AG04449 (cell line): ENCODE data around the gene THADA.

ENCODE experiments used
- CTCF ChIA-PET: fragments of 350-600 bp; formaldehyde crosslinking; extraction: SDS; loops from one replicate; lab custom pipeline; 2021; ENCODE audit warnings: antibody characterized with exemption; lab: Yijun Ruan, JAX
- POLR2A ChIA-PET: fragments of 400-600, 350-600 bp; formaldehyde crosslinking; extraction: SDS; loops from one replicate; lab custom pipeline; 2020; ENCODE audit warnings: antibody characterized with exemption, inconsistent platforms; lab: Yijun Ruan, JAX
- DNase-seq: peaks from one replicate; pipeline ENCODE4 v3.0.0-alpha.2; 2010; ENCODE audit warnings: low read depth, low spot score
- H3K4me3 ChIP-seq: 2 replicates; pipeline ENCODE4 v1.5.1; 2011; ENCODE audit warnings: low read depth, mild to moderate bottlenecking, control low read depth, low read length
- TF ChIP-seq, protein P1 (sequence below): IDR thresholded peaks from one replicate; pipeline ENCODE4 v1.5.1; 2011; ENCODE audit warnings: mild to moderate bottlenecking, moderate library complexity, low read length, control low read depth, inconsistent platforms; ENCODE audit not compliant: insufficient read depth; ENCODE audit errors: missing control alignments

THADA gene

DNA sequence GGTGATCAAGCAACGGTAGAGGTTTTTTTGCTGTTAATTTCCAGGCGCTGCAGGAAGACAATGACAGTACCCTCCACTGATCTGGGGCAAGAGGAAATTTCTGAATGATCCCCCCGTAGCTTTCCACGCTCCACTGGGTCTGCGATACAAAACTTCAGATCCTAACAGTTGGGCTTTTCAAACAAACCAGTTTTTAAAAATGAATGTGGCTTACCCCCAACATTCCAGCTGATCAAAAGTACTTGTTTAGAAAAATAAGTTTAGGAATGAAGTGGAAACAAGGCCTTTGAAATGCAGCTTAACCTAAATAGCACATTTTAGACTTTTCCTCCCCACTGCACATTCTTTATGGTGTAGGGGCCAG lies 375.1 kb downstream of the THADA start:
- DNase-seq = no peak
- ChIA-PET POLR2A (interaction anchor here (0.7 to 3.1 kb wide), 6 partner anchors 57 to 251 kb away, joined by 3 to 17 read pairs (median 6); no protein-coding TSS in a partner anchor), CTCF (interaction anchor here (1.2 to 15.0 kb wide), 10 partner anchors 8 to 393 kb away, joined by 3 to 293 read pairs (median 6); no protein-coding TSS in a partner anchor)
- TF ChIP-seq, protein P1, sequence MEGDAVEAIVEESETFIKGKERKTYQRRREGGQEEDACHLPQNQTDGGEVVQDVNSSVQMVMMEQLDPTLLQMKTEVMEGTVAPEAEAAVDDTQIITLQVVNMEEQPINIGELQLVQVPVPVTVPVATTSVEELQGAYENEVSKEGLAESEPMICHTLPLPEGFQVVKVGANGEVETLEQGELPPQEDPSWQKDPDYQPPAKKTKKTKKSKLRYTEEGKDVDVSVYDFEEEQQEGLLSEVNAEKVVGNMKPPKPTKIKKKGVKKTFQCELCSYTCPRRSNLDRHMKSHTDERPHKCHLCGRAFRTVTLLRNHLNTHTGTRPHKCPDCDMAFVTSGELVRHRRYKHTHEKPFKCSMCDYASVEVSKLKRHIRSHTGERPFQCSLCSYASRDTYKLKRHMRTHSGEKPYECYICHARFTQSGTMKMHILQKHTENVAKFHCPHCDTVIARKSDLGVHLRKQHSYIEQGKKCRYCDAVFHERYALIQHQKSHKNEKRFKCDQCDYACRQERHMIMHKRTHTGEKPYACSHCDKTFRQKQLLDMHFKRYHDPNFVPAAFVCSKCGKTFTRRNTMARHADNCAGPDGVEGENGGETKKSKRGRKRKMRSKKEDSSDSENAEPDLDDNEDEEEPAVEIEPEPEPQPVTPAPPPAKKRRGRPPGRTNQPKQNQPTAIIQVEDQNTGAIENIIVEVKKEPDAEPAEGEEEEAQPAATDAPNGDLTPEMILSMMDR = no peak
- peak overlapping the region; percentile 86 for H3K4me3 ChIP-seq

DNA sequence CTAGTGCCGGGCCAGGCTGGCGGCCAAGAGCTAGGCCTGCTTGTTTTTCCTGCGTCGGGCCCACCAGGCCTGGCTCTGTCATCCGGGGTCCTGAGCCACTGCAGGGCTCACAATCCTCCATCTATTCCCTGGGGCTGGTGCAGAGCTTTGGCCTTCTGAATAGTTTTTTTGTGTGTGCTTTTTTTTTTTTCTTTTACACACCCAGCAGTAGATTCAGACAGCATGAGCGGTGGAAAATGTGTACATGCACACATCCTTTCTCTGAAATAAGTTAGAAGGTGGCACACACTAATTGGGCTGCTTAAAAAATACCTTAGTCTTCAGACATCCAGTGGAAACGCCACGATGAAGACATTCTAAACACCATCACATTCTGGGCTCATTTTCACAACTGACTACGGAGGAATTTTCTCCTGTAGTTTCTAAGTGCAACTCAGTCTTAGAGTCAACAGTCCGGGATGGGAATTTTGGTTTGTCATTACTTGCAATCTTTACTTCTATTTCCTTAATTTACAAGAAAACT lies 375.5 kb downstream of the THADA start:
- DNase-seq = no peak
- TF ChIP-seq, protein P1 = no peak
- peak overlapping the region; percentile 86 for H3K4me3 ChIP-seq
- POLR2A ChIA-PET = interaction anchor here (0.7 to 3.1 kb wide), 8 partner anchors 56 to 257 kb away, joined by 3 to 17 read pairs (median 4); no protein-coding TSS in a partner anchor
- CTCF ChIA-PET = interaction anchor here (1.2 to 15.0 kb wide), 8 partner anchors 9 to 384 kb away, joined by 3 to 293 read pairs (median 6); no protein-coding TSS in a partner anchor

DNA sequence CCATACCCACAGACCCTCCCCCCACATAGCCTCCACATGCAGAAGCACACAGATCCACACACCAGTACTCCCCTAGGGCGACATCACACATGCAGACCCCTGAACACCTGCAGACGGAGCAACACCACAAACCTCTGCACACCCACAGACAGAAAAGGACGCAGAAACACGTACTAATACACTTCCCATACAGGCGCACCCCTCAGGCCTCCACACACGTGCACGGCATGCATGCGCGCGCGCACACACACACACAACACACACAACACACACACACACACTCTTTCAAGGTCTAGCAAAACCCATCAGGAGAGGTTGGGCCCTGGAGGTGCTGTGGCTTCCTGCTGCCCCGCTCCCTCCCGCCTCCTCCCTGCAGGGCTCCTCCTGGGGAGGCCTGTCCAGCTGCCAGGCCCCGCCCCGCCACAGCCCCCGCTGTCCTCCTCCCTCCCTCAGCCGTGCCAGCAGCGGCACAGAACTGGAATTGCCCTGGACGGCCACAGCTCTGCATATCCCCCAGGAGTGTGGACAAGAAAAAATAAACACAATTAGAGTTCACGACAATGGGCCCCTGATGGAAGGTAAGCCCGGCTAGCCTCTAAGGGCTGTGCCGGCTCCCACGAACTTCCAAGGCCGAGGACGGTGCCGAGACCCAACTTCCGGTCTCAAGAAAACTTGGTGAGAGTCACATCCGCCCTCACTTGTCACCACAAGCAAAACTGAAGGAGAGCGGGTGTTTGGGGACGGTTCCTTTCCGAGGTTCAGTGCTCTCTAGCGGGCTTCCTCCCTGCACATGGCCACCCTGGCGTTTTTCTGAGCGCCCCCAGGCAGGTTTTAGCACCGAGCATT lies 376.2 kb downstream of the THADA start:
- ChIA-PET CTCF (interaction anchor here (1.2 to 15.0 kb wide), 10 partner anchors 7 to 383 kb away, joined by 3 to 293 read pairs (median 6); partner anchors contain the start of gene ZFP36L2), POLR2A (interaction anchor here (0.7 to 3.1 kb wide), 7 partner anchors 55 to 265 kb away, joined by 3 to 17 read pairs (median 4); no protein-coding TSS in a partner anchor)
- TF ChIP-seq, protein P1 = no peak
- H3K4me3 ChIP-seq = peak overlapping the region; percentile 86
- no peak for DNase-seq

DNA sequence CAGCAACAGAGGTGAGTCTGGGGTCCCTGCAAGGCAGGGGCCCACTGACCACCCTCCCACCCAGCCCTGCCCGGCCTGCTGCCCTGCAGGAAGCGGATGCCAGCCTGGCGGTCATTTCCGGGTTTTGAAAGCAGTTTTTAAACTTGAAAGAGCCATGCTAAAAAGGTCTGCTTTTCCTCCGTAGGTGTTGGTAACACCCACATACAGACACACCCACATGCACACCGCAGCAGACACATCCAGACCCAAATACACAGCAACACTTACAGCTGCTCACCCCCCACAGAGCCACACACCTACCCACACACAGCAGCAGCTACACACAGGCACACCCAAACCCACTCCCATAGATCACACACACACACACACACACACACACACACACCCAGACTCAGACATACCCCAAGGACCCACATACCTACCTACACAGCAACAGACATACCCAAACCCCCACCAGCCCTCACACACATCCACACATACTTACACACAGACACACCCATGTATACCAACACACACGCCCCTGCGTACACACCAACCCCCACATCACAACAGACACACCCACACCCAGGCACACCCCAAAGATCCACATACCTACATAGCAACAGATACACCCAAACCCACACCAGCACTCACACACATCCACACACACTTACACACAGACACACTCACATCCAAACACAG lies 377.0 kb downstream of the THADA start:
- TF ChIP-seq, protein P1 = no peak
- CTCF ChIA-PET = interaction anchor here (0.8 to 15.0 kb wide), 11 partner anchors 8 to 390 kb away, joined by 3 to 293 read pairs (median 4); partner anchors contain the start of gene ZFP36L2
- DNase-seq = no peak
- POLR2A ChIA-PET = interaction anchor here (1.0 to 3.1 kb wide), 4 partner anchors 8 to 266 kb away, joined by 4 to 17 read pairs (median 8); partner anchors contain the start of gene ZFP36L2
- H3K4me3 ChIP-seq = peak overlapping the region; percentile 86

DNA sequence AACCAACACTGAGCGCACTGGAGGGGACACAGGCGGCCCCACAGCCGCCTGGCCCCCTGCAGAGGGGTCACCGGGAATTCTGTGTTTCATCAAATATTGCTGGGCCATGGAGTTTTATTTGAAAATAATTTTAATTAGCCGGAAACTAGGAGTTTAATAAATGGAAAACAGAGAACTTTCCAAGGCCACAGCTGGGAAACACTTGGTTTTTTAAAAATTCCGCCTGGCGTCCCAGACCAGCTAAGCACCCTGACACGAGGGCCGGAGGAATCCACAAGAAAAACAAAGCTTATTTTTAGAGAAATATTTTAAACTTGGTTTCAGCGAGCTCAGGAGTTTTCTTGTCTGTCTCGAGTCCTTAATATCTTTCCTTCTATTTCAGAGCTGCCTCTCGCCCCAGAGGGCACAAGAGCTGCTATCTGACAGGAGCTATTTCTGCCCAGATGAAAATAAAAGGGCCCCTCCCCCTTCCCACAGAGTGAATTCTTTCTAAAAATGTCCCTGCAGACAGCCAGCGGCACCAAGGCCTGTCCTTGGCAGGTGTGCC lies 377.6 kb downstream of the THADA start:
- TF ChIP-seq, protein P1 = no peak
- POLR2A ChIA-PET = interaction anchor here (0.5 to 3.1 kb wide), 5 partner anchors 8 to 266 kb away, joined by 3 to 17 read pairs (median 6); partner anchors contain the start of gene ZFP36L2
- CTCF ChIA-PET = interaction anchor here (0.8 to 2.6 kb wide), 9 partner anchors 9 to 390 kb away, joined by 3 to 15 read pairs (median 4); partner anchors contain the start of gene ZFP36L2
- DNase-seq = no peak
- H3K4me3 ChIP-seq = peak overlapping the region; percentile 86
